Heart right ventricle (tissue), 16 donors: ENCODE measurements around the gene PODXL. TPM values are rescaled to one million over a fixed set of nuclear protein-coding genes. Genes with fewer than 3 reads are reported as not detected.
"Not testable (repeated sequence)": the region's sequence is repeated elsewhere in the genome, so short reads cannot be mapped to it uniquely, and the experiment has no call there.

Experiments
- ATAC-seq, 8 donors: fragments of 200-7000 bp; cut with Tn5 transposase; one replicate each; pipeline ENCODE4 v1.9.1; 2020; ENCODE audit warnings: mild to moderate bottlenecking in 8 of 8, moderate library complexity in 8 of 8, moderate number of reproducible peaks in 1 of 8
- DNase-seq, 2 donors: peaks; one replicate each; pipeline ENCODE4 v3.0.0-alpha.2; 2020
- H3K27ac ChIP-seq, 10 donors: fragments of 200-600 bp; sonication (generic) in 2 of 10; one replicate each; pipeline versions ENCODE4 v1.5.0 to v1.8.0; 2020 to 2022; ENCODE audit warnings: mild to moderate bottlenecking in 3 of 10
- H3K27me3 ChIP-seq, 7 donors: fragments of 200-600 bp; one replicate each; pipeline ENCODE4 v1.8.0; 2021 to 2022; ENCODE audit warnings: mild to moderate bottlenecking in 2 of 7
- H3K36me3 ChIP-seq, 9 donors: fragments of 200-600 bp; sonication (generic) in 1 of 9; one replicate each; pipeline versions ENCODE4 v1.5.0 to v1.8.0; 2020 to 2022; ENCODE audit warnings: mild to moderate bottlenecking in 2 of 9
- H3K4me1 ChIP-seq, 9 donors: fragments of 200-600 bp; sonication (generic) in 1 of 9; one replicate each; pipeline versions ENCODE4 v1.5.0 to v1.8.0; 2020 to 2022; ENCODE audit warnings: mild to moderate bottlenecking in 4 of 9
- H3K4me3 ChIP-seq, 10 donors: fragments of 200-600 bp; sonication (generic) in 2 of 10; one replicate each; pipeline versions ENCODE4 v1.5.0 to v1.8.0; 2020 to 2022; ENCODE audit warnings: mild to moderate bottlenecking in 7 of 10, moderate library complexity in 2 of 10
- H3K9me3 ChIP-seq, 11 donors: fragments of 200-600 bp in 10 of 11; sonication (generic) in 2 of 11; one replicate each; pipeline versions ENCODE4 v1.5.0 to v1.8.0; 2013 to 2022; ENCODE audit warnings: mild to moderate bottlenecking in 2 of 11, control low read depth in 1 of 11, moderate library complexity in 1 of 11
- CTCF ChIP-seq, 9 donors: fragments of 200-600 bp; sonication (generic) in 2 of 9; IDR thresholded peaks; one replicate each; pipeline versions ENCODE4 v1.5.0 to v1.8.0; 2021 to 2022; ENCODE audit warnings: antibody characterized with exemption in 9 of 9, mild to moderate bottlenecking in 5 of 9, moderate library complexity in 1 of 9
- WGBS, 2 donors: extraction: QIAGEN DNeasy Blood & Tissue Kit; methylation state at CpG; one replicate each; pipeline ENCODE4 v1.1.7; 2013; ENCODE audit warnings: inconsistent platforms in 1 of 2; 5-methylcytosine and 5-hydroxymethylcytosine counted together
- intact Hi-C, 10 donors: fragments of 100-400 bp; cut with DNase I; formaldehyde crosslinking; loops; one replicate each; pipeline versions ENCODE4 v1.11.1 to v1.14.2; 2022
- polyA plus RNA-seq, 2 donors: library from polyadenylated mRNA; stranded (reverse); fragments of 200-250 nt; gene quantifications; one replicate each; pipeline ENCODE4 v1.2.3, GENCODE V29; 2013
- total RNA-seq, 10 donors: library from RNA; stranded (reverse); fragmentation: NEBNext Ultra II Directional in 3 of 10; extraction: Animal tissue kit (Norgen Biotek cat#: 25700) in 3 of 10; gene quantifications; one replicate each; pipeline versions ENCODE4 v1.2.1 to v1.2.4, GENCODE V29; 2021 to 2023
- donor health status: Arrhythmogenic right ventricular cardiomyopathy.
- donor health status: ischemic (EF 13 %, LVEDD 7.1; RV severe dilation, severe dysfunction).
- donor health status: healthy with polysubstance abuse.
- donor health status: DM: no; HTN: yes; CAD: no.
- donor health status: DM: no; HTN: no; CAD: no.
- donor health status: ischemic (EF 25% LVEDD 6.9; RV normal size, moderate dysfunction).
- donor health status: ischemic (EF 25% LVEDD 5.7; RV mildly dilated, moderate dysfunction).
- donor health status: healthy.
- donor health status: DM: yes; HTN: yes; CAD: no.
- donor health status: Ischemic cardiomyopathy.
- donor health status: ischemic (EF 35%, LVEDD 5.7; RV mildly dilated, moderate dysfunction).
- donor health status: nonischemic (EF 11% LVEDD 7.7; RV severe dilation, severe dysfunction).
- donor health status: DM: yes; HTN: yes; CAD: no.
- donor health status: PGD.
- donor health status: ischemic (EF 29% LVEDD 5.4; RV normal size, mild dysfunction).
- donor health status: nonischemic (EF 23%, LVEDD 6.1; RV moderate dilation, normal function).

PODXL gene
- total and polyA plus RNA-seq, 12 donors, result 34.4 to 162 (median 65.2) TPM

GRCh38 chr7:131467788-131468187, 88.6 kb downstream of the PODXL start:
- Histone ChIP-seq H3K4me3 (no peak overlapping the region), H3K27ac (no peak overlapping the region), H3K36me3 (peaks cover 0 to 94% (median 35%) of the 10 kb centered on the region in 9 donors), H3K27me3 (no peaks in the 10 kb centered on the region), H3K9me3 (no peaks in the 10 kb centered on the region), H3K4me1 (peaks cover 0 to 26% (median 5%) of the 10 kb centered on the region in 9 donors)
- ATAC-seq (peak in 3 of 8 donors; percentile 29 to 51 (median 34)), DNase-seq (no peak)
- 91 to 93% methylated on average over 5 of the region's 5 CpGs for WGBS, 2 donors
- no peak for TF ChIP-seq CTCF (IDR thresholded peaks at IDR 0.05)
- intact Hi-C loops, result no loop called here

- Histone ChIP-seq H3K9me3 (no peaks in the 10 kb centered on the region), H3K4me3 (no peak overlapping the region), H3K36me3 (peaks cover 0 to 98% (median 32%) of the 10 kb centered on the region in 9 donors), H3K4me1 (peaks cover 0 to 24% (median 5%) of the 10 kb centered on the region in 9 donors), H3K27ac (no peak overlapping the region), H3K27me3 (no peaks in the 10 kb centered on the region)
- 91 to 99% methylated on average over 12 of the region's 12 CpGs for WGBS, 2 donors
- intact Hi-C loops, result no loop called here
- no peak for TF ChIP-seq CTCF (IDR thresholded peaks at IDR 0.05)
- DNase-seq, result no peak
- ATAC-seq, result no peak
These were observed 89.6 kb downstream of the PODXL start for GRCh38 chr7:131466735-131467365.

GRCh38 chr7:131462715-131463114, 93.7 kb downstream of the PODXL start:
- H3K4me1 ChIP-seq, H3K9me3 ChIP-seq, H3K4me3 ChIP-seq, ATAC-seq, H3K27me3 ChIP-seq, H3K27ac ChIP-seq, DNase-seq, intact Hi-C loops: not testable (repeated sequence)
- peaks cover 0 to 88% (median 20%) of the 10 kb centered on the region in 9 donors for H3K36me3 ChIP-seq

- no peak overlapping the region for H3K4me3 ChIP-seq
- H3K36me3 ChIP-seq, result peaks cover 0 to 88% (median 18%) of the 10 kb centered on the region in 9 donors
- H3K27me3 ChIP-seq, result no peaks in the 10 kb centered on the region
- no peaks in the 10 kb centered on the region for H3K9me3 ChIP-seq
- intact Hi-C loops, result no loop called here
- ATAC-seq (no peak), DNase-seq (no peak)
- no peak for TF ChIP-seq CTCF (IDR thresholded peaks at IDR 0.05)
- H3K27ac ChIP-seq, result no peak overlapping the region
- WGBS, 2 donors, result 98 to 99% methylated on average over 3 of the region's 3 CpGs
- H3K4me1 ChIP-seq, result no peaks in the 10 kb centered on the region
These were observed 94.4 kb downstream of the PODXL start for GRCh38 chr7:131462059-131462458.

- TF ChIP-seq CTCF (IDR thresholded peaks at IDR 0.05), result no peak
- Histone ChIP-seq H3K9me3 (no peaks in the 10 kb centered on the region), H3K4me1 (peaks cover 0 to 5% (median 0%) of the 10 kb centered on the region in 9 donors), H3K4me3 (no peak overlapping the region), H3K27me3 (no peaks in the 10 kb centered on the region), H3K27ac (no peak overlapping the region), H3K36me3 (peaks cover 0 to 74% (median 2%) of the 10 kb centered on the region in 9 donors)
- DNase-seq (no peak), ATAC-seq (no peak)
- 100% methylated on average over 1 of the region's 1 CpG for WGBS, 2 donors
- intact Hi-C loops, result no loop called here
These were observed 97.2 kb downstream of the PODXL start for GRCh38 chr7:131459256-131459655.
